Gastrocnemius medialis (tissue), 4 donors: ENCODE results near the gene RIOK2.

ENCODE experiments used
- CTCF ChIP-seq, 5 experiments: fragments of 450-650 bp in 3 of 5; fragments of 200-600 bp in 2 of 5; sonication (generic) in 2 of 5; IDR thresholded peaks in 4 of 5; conservative IDR thresholded peaks in 1 of 5; 1 replicate in 4 of 5; 2 replicates in 1 of 5; pipeline ENCODE4 v1.5.1; 2016 to 2019; ENCODE audit warnings: antibody characterized with exemption in 5 of 5, mild to moderate bottlenecking in 3 of 5, moderate library complexity in 3 of 5
- POLR2A ChIP-seq, 2 donors: fragments of 450-650 bp; IDR thresholded peaks; one replicate each; pipeline ENCODE4 v1.6.1; 2017; ENCODE audit warnings: antibody characterized with exemption in 2 of 2, mild to moderate bottlenecking in 2 of 2, moderate library complexity in 2 of 2

- TF ChIP-seq CTCF (IDR thresholded peaks at IDR 0.05 in 4 of 5, conservative IDR thresholded peaks at IDR 0.05 in 1 of 5) (no peak), POLR2A (IDR thresholded peaks at IDR 0.05) (no peak)
Observed at GRCh38 chr5:97157689-97158088, 25.4 kb downstream of the RIOK2 start.
